ENCODE results near the gene STAC2.

STAC2 gene

DNA sequence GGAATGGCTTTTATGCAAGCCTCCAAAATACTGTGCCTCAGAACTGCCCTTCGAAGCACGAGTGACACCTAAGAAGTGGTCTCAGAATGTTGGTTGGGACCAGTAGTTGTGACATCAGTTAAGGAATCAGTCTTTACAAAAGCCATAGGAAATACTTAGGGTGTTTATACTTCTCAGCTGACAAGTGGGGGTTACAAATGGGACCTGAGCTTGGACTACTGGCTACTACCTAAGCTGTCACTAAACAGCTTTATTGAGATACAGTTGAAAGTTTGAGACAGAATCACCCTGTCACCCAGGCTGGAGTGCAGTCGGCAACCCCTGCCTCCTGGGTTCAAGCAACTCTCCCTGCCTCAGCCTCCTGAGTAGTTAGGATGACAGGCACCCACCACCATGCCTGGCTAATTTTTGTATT lies 20.6 kb downstream of the STAC2 start:
- peaks cover 2% of the 10 kb centered on the region for H3K4me1 ChIP-seq (ENCODE audit: control insufficient read depth, low read depth, low read length)
- H3K27ac ChIP-seq (ENCODE audit: low read depth, low read length): no peak overlapping the region
- no peak overlapping the region for H4K5ac ChIP-seq (ENCODE audit: low read length)
- H3K4me2 ChIP-seq (ENCODE audit: low read length): no peak overlapping the region
- H2BK15ac ChIP-seq (replicated peaks; ENCODE audit: low read depth): no peak overlapping the region
- no peaks in the 10 kb centered on the region for H3K27me3 ChIP-seq (ENCODE audit: insufficient read depth, low read length, poor library complexity)
- H3K23ac ChIP-seq (ENCODE audit: low read length): no peak overlapping the region
- H3K4ac ChIP-seq (ENCODE audit: low read depth, low read length): no peak overlapping the region
- no peak overlapping the region for H2BK120ac ChIP-seq (ENCODE audit: low read depth, low read length)
- no peak overlapping the region for H2AK5ac ChIP-seq (ENCODE audit: low read length)
- peaks cover 16% of the 10 kb centered on the region for H3K36me3 ChIP-seq (ENCODE audit: control insufficient read depth, insufficient read depth, low read length)
- no peak overlapping the region for H3K9ac ChIP-seq (ENCODE audit: low read length)
- no peak overlapping the region for H3K56ac ChIP-seq (ENCODE audit: low read length)
- no peak overlapping the region for H4K8ac ChIP-seq (ENCODE audit: low read depth, low read length)
- no peak for DNase-seq
- peaks cover 11% of the 10 kb centered on the region for H3K79me1 ChIP-seq (ENCODE audit: low read length)
- H2BK5ac ChIP-seq (ENCODE audit: low read length): no peak overlapping the region
- peaks cover 25% of the 10 kb centered on the region for H3K79me2 ChIP-seq (ENCODE audit: control insufficient read depth, insufficient read depth, low read length)
- H3K18ac ChIP-seq (ENCODE audit: low read length): no peak overlapping the region
- WGBS (ENCODE audit: extremely low coverage, insufficient coverage, low lambda C conversion rate): no CpG with 5 or more reads among the region's 3 CpGs
- no peak overlapping the region for H3K4me3 ChIP-seq (ENCODE audit: low read length)

DNA sequence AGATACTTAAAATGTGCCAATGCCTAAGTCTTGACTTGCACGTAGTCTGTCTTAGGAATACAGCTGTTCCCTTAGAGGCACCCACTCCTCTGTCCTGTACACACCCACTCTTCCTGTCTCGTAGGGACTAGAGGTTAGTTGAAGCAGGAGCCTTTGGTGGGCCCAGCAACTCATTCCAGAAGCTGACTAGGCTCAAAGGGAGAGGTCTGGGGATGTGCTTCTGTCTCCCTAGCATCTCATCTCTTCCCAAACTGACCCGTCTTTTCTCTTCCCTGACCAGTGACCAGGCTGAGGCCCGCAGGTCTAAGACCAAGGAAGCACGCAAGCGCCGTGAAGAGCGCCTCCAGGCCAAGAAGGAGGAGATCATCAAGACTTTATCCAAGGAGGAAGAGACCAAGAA lies 21.5 kb downstream of the STAC2 start:
- no peak overlapping the region for H2BK15ac ChIP-seq (replicated peaks; ENCODE audit: low read depth)
- no peaks in the 10 kb centered on the region for H3K27me3 ChIP-seq (ENCODE audit: insufficient read depth, low read length, poor library complexity)
- H3K4ac ChIP-seq (ENCODE audit: low read depth, low read length): no peak overlapping the region
- no peaks in the 10 kb centered on the region for H3K4me1 ChIP-seq (ENCODE audit: control insufficient read depth, low read depth, low read length)
- H4K5ac ChIP-seq (ENCODE audit: low read length): no peak overlapping the region
- no peak overlapping the region for H4K8ac ChIP-seq (ENCODE audit: low read depth, low read length)
- H2BK5ac ChIP-seq (ENCODE audit: low read length): no peak overlapping the region
- no peak overlapping the region for H3K27ac ChIP-seq (ENCODE audit: low read depth, low read length)
- H3K79me1 ChIP-seq (ENCODE audit: low read length): peaks cover 11% of the 10 kb centered on the region
- no peak overlapping the region for H3K23ac ChIP-seq (ENCODE audit: low read length)
- H3K9ac ChIP-seq (ENCODE audit: low read length): no peak overlapping the region
- H3K36me3 ChIP-seq (ENCODE audit: control insufficient read depth, insufficient read depth, low read length): peaks cover 16% of the 10 kb centered on the region
- no CpG with 5 or more reads among the region's 8 CpGs for WGBS (ENCODE audit: extremely low coverage, insufficient coverage, low lambda C conversion rate)
- H3K56ac ChIP-seq (ENCODE audit: low read length): no peak overlapping the region
- no peak overlapping the region for H2AK5ac ChIP-seq (ENCODE audit: low read length)
- no peak overlapping the region for H3K4me3 ChIP-seq (ENCODE audit: low read length)
- H3K79me2 ChIP-seq (ENCODE audit: control insufficient read depth, insufficient read depth, low read length): peaks cover 25% of the 10 kb centered on the region
- no peak for DNase-seq
- H3K18ac ChIP-seq (ENCODE audit: low read length): no peak overlapping the region
- H3K4me2 ChIP-seq (ENCODE audit: low read length): no peak overlapping the region
- no peak overlapping the region for H2BK120ac ChIP-seq (ENCODE audit: low read depth, low read length)

DNA sequence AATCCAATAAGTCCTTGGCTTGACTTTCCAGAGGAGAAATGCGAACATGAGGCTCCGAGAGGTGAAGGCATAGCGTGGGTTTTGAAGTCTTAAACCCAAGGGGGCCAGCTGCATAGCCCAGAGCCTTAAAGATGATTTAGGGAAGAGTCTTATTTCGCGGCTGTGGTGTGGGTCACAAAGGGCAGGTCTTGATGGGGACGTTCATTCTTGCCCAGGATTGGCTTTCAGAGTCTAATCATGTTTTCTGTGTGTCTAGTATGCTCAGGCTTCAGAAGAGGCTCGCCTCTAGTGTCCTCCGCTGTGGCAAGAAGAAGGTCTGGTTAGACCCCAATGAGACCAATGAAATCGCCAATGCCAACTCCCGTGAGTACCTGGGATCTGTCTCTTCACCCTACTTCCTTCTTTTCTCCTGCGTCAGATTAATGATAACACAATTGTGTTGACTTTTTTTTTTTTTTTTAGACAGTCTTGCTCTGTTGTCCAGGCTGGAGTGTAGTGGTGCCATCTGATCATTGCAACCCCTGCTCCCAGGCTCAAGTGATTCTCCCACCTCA lies 24.7 kb downstream of the STAC2 start:
- Histone ChIP-seq H3K27ac (ENCODE audit: low read depth, low read length) (no peak overlapping the region), H3K79me2 (ENCODE audit: control insufficient read depth, insufficient read depth, low read length) (peaks cover 28% of the 10 kb centered on the region), H2AK5ac (ENCODE audit: low read length) (no peak overlapping the region), H2BK5ac (ENCODE audit: low read length) (no peak overlapping the region), H3K4me2 (ENCODE audit: low read length) (peak overlapping the region; percentile 90), H3K9ac (ENCODE audit: low read length) (peak overlapping the region; percentile 99), H2BK120ac (ENCODE audit: low read depth, low read length) (no peak overlapping the region), H3K4me3 (ENCODE audit: low read length) (peak overlapping the region; percentile 95), H3K79me1 (ENCODE audit: low read length) (peaks cover 13% of the 10 kb centered on the region), H3K56ac (ENCODE audit: low read length) (peak overlapping the region; percentile 89), H3K23ac (ENCODE audit: low read length) (no peak overlapping the region), H3K27me3 (ENCODE audit: insufficient read depth, low read length, poor library complexity) (no peaks in the 10 kb centered on the region), H2BK15ac (replicated peaks; ENCODE audit: low read depth) (no peak overlapping the region), H3K36me3 (ENCODE audit: control insufficient read depth, insufficient read depth, low read length) (peaks cover 16% of the 10 kb centered on the region), H4K8ac (ENCODE audit: low read depth, low read length) (no peak overlapping the region), H4K5ac (ENCODE audit: low read length) (peak overlapping the region; percentile 77), H3K18ac (ENCODE audit: low read length) (no peak overlapping the region), H3K4me1 (ENCODE audit: control insufficient read depth, low read depth, low read length) (peaks cover 3% of the 10 kb centered on the region), H3K4ac (ENCODE audit: low read depth, low read length) (peak overlapping the region; percentile 77)
- no peak for DNase-seq
- WGBS (ENCODE audit: extremely low coverage, insufficient coverage, low lambda C conversion rate): no CpG with 5 or more reads among the region's 11 CpGs

DNA sequence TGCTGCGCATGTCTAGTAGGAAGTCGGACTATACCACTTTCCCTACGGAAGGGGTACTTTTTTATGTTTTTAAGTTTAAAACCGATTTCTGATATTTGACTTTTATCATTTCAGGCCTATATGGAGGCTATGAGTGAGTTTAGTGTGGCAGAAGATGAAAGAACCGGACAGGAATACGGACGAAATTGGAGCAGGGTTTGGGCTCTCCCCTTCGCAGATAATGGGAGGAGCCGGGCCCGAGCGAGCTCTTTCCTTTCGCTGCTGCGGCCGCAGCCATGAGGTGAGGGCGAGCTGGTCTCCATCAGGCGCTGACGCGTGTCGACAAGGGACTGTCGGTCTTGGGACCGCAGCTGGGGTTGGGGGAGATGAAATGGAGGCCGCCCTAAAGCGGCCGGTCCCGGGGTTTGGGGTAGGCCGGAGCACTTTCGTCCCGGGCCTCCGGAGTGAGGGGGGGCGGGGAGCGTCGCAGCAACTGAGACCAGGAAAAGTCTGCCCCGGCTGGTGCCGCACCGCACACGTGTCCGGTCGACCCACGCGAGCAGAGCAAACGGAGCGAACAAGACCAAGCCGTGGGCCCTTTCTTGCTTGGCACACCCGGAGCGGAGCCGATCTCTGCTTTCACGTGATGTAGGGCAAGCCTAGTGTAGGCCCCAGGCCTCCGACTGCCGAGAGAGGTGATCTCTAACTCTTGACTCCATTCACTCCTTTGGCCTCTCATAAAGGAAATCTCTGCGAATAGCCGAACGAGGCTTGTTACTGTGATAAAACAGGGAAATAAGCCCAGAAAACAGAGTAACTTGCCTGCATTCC lies 25.5 kb downstream of the STAC2 start, which contains the start of gene RPL19:
TSS of gene RPL19 (plus strand) at position 214 of the 810 bp plus-strand sequence. CDS start at position 276, 62 bp downstream.
- H3K27me3 ChIP-seq (ENCODE audit: insufficient read depth, low read length, poor library complexity): no peaks in the 10 kb centered on the region
- peak within 1 kb of the TSS; percentile 17 for H3K27ac ChIP-seq (ENCODE audit: low read depth, low read length)
- H3K4me1 ChIP-seq (ENCODE audit: control insufficient read depth, low read depth, low read length): peaks cover 9% of the 10 kb centered on the region
- DNase-seq: no peak
- H2AK5ac ChIP-seq (ENCODE audit: low read length): peak within 1 kb of the TSS; percentile 31
- peak within 1 kb of the TSS; percentile 90 for H3K4me2 ChIP-seq (ENCODE audit: low read length)
- H3K4me3 ChIP-seq (ENCODE audit: low read length): peak within 1 kb of the TSS; percentile 95
- H3K56ac ChIP-seq (ENCODE audit: low read length): peak within 1 kb of the TSS; percentile 91
- H4K5ac ChIP-seq (ENCODE audit: low read length): peak within 1 kb of the TSS; percentile 77
- H4K8ac ChIP-seq (ENCODE audit: low read depth, low read length): no peak within 1 kb of the TSS
- peaks cover 16% of the 10 kb centered on the region for H3K36me3 ChIP-seq (ENCODE audit: control insufficient read depth, insufficient read depth, low read length)
- no CpG with 5 or more reads among the region's 52 CpGs for WGBS (ENCODE audit: extremely low coverage, insufficient coverage, low lambda C conversion rate)
- peaks cover 34% of the 10 kb centered on the region for H3K79me2 ChIP-seq (ENCODE audit: control insufficient read depth, insufficient read depth, low read length)
- H3K23ac ChIP-seq (ENCODE audit: low read length): peak within 1 kb of the TSS; percentile 59
- H3K9ac ChIP-seq (ENCODE audit: low read length): peak within 1 kb of the TSS; percentile 99
- peak within 1 kb of the TSS; percentile 54 for H2BK5ac ChIP-seq (ENCODE audit: low read length)
- peaks cover 20% of the 10 kb centered on the region for H3K79me1 ChIP-seq (ENCODE audit: low read length)
- peak within 1 kb of the TSS; percentile 77 for H3K4ac ChIP-seq (ENCODE audit: low read depth, low read length)
- H3K18ac ChIP-seq (ENCODE audit: low read length): peak within 1 kb of the TSS; percentile 96
- H2BK120ac ChIP-seq (ENCODE audit: low read depth, low read length): peak within 1 kb of the TSS; percentile 47
- no peak within 1 kb of the TSS for H2BK15ac ChIP-seq (replicated peaks; ENCODE audit: low read depth)

GRCh38 chr17:39199820-39200069 lies 26.0 kb downstream of the STAC2 start:
- no peak overlapping the region for H2AK5ac ChIP-seq (ENCODE audit: low read length)

More at GRCh38 chr17:39199820-39200069, 26.0 kb downstream of the STAC2 start:
- Histone ChIP-seq H3K9ac (ENCODE audit: low read length) (peak overlapping the region; percentile 82), H2BK5ac (ENCODE audit: low read length) (no peak overlapping the region), H3K4ac (ENCODE audit: low read depth, low read length) (peak overlapping the region; percentile 73), H3K4me3 (ENCODE audit: low read length) (peak overlapping the region; percentile 33), H4K8ac (ENCODE audit: low read depth, low read length) (no peak overlapping the region), H4K5ac (ENCODE audit: low read length) (peak overlapping the region; percentile 68), H3K23ac (ENCODE audit: low read length) (no peak overlapping the region), H2BK120ac (ENCODE audit: low read depth, low read length) (no peak overlapping the region), H3K36me3 (ENCODE audit: control insufficient read depth, insufficient read depth, low read length) (peaks cover 16% of the 10 kb centered on the region), H3K27ac (ENCODE audit: low read depth, low read length) (peak overlapping the region; percentile 17), H2BK15ac (replicated peaks; ENCODE audit: low read depth) (no peak overlapping the region), H3K56ac (ENCODE audit: low read length) (peak overlapping the region; percentile 91), H3K79me2 (ENCODE audit: control insufficient read depth, insufficient read depth, low read length) (peaks cover 34% of the 10 kb centered on the region), H3K4me2 (ENCODE audit: low read length) (peak overlapping the region; percentile 69), H3K27me3 (ENCODE audit: insufficient read depth, low read length, poor library complexity) (no peaks in the 10 kb centered on the region), H3K18ac (ENCODE audit: low read length) (no peak overlapping the region), H3K79me1 (ENCODE audit: low read length) (peaks cover 20% of the 10 kb centered on the region), H3K4me1 (ENCODE audit: control insufficient read depth, low read depth, low read length) (peaks cover 13% of the 10 kb centered on the region)
- WGBS (ENCODE audit: extremely low coverage, insufficient coverage, low lambda C conversion rate): no CpG with 5 or more reads among the region's 10 CpGs
- DNase-seq: peak; percentile 97
